HL-60 (cell line): ENCODE measurements around the gene PRDM5.

Experiments
- DNase-seq, 2 experiments: peaks; one replicate each; pipeline ENCODE4 v3.0.0-alpha.2; 2010 to 2020; ENCODE audit warnings: low read depth in 1 of 2, low spot score in 1 of 2
- H3K27ac ChIP-seq: fragments of 250-450 bp; sonication (Bioruptor Pico); replicated peaks from 2 replicates; pipeline ENCODE4 v1.5.1; 2020; ENCODE audit warnings: mild to moderate bottlenecking, moderate library complexity
- H3K27me3 ChIP-seq: fragments of 250-450 bp; sonication (Bioruptor Pico); 2 replicates; pipeline ENCODE4 v1.5.1; 2021; ENCODE audit warnings: mild to moderate bottlenecking, moderate library complexity; ENCODE audit not compliant: insufficient read depth, poor library complexity, severe bottlenecking
- H3K4me3 ChIP-seq: replicated peaks from 2 replicates; pipeline ENCODE4 v1.5.1; 2011; ENCODE audit warnings: mild to moderate bottlenecking, control low read depth, low read length; ENCODE audit not compliant: insufficient read depth
- GABPA ChIP-seq: IDR thresholded peaks from 2 replicates; pipeline ENCODE4 v1.6.1; 2012; ENCODE audit warnings: low read depth
- POLR2AphosphoS5 ChIP-seq: IDR thresholded peaks from 2 replicates; pipeline ENCODE4 v1.6.1; 2012; ENCODE audit warnings: low read depth
- REST ChIP-seq: IDR thresholded peaks from 2 replicates; pipeline ENCODE4 v1.6.1; 2012; ENCODE audit warnings: low read depth; ENCODE audit not compliant: insufficient replicate concordance
- SPI1 ChIP-seq: IDR thresholded peaks from 2 replicates; pipeline ENCODE4 v1.6.1; 2012; ENCODE audit warnings: low read depth, mild to moderate bottlenecking, borderline replicate concordance
- TF ChIP-seq, protein P1 (sequence below): IDR thresholded peaks from one replicate; pipeline ENCODE4 v1.5.1; 2011; ENCODE audit warnings: low read length, control low read depth, inconsistent platforms; ENCODE audit not compliant: insufficient read depth

Gene PRDM5

GRCh38 chr4:120770897-120771296 is 151.6 kb downstream of the PRDM5 start:
- Histone ChIP-seq H3K27me3 (no peaks in the 10 kb centered on the region), H3K27ac (no peak overlapping the region), H3K4me3 (no peak overlapping the region)
- no peak for DNase-seq
- no peak for TF ChIP-seq REST
- TF ChIP-seq GABPA, result no peak
- TF ChIP-seq POLR2AphosphoS5, result no peak
- no peak for TF ChIP-seq SPI1
- TF ChIP-seq, protein P1, sequence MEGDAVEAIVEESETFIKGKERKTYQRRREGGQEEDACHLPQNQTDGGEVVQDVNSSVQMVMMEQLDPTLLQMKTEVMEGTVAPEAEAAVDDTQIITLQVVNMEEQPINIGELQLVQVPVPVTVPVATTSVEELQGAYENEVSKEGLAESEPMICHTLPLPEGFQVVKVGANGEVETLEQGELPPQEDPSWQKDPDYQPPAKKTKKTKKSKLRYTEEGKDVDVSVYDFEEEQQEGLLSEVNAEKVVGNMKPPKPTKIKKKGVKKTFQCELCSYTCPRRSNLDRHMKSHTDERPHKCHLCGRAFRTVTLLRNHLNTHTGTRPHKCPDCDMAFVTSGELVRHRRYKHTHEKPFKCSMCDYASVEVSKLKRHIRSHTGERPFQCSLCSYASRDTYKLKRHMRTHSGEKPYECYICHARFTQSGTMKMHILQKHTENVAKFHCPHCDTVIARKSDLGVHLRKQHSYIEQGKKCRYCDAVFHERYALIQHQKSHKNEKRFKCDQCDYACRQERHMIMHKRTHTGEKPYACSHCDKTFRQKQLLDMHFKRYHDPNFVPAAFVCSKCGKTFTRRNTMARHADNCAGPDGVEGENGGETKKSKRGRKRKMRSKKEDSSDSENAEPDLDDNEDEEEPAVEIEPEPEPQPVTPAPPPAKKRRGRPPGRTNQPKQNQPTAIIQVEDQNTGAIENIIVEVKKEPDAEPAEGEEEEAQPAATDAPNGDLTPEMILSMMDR, result no peak

GRCh38 chr4:120769227-120769626 is 153.3 kb downstream of the PRDM5 start:
- no peak overlapping the region for H3K4me3 ChIP-seq
- no peak for DNase-seq
- no peaks in the 10 kb centered on the region for H3K27me3 ChIP-seq
- no peak for TF ChIP-seq GABPA
- TF ChIP-seq SPI1, result no peak
- no peak overlapping the region for H3K27ac ChIP-seq

DNA sequence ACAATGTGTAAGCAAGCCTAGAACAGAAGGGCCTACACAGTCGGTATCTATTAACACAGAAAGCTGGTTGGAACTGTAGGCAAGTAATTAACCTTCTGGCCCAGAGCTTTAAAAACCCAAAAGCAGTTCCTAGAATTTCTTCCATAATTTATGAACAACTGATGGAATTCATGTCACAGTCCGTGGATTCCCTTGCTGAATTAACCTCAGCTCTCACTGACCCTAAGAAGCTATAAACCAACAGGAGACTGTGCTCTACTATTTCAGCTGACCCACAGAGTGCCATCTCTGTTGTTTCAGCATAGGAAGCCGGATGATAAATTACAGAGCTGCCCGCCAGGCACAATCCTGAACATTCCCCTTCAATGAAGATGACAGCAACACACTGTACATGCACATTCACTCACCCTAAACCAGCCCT is 157.3 kb downstream of the PRDM5 start:
- no peak for TF ChIP-seq SPI1
- TF ChIP-seq, protein P1, result no peak
- TF ChIP-seq GABPA, result no peak
- no peak for TF ChIP-seq REST
- no peak for TF ChIP-seq POLR2AphosphoS5
- H3K27me3 ChIP-seq, result no peaks in the 10 kb centered on the region
- H3K4me3 ChIP-seq, result no peak overlapping the region
- no peak overlapping the region for H3K27ac ChIP-seq
- DNase-seq, result no peak

GRCh38 chr4:120763650-120764049 is 158.9 kb downstream of the PRDM5 start:
- Histone ChIP-seq H3K4me3 (no peak overlapping the region), H3K27ac (no peak overlapping the region), H3K27me3 (no peaks in the 10 kb centered on the region)
- TF ChIP-seq, protein P1, result no peak
- TF ChIP-seq GABPA (no peak), SPI1 (no peak), REST (no peak), POLR2AphosphoS5 (no peak)
- DNase-seq, result no peak
